8988T (cell line): Measurements from ENCODE around the gene NAMPT.
"Not testable (repeated sequence)": the region's sequence is repeated elsewhere in the genome, so short reads cannot be mapped to it uniquely, and the experiment has no call there.

Experiments
- DNase-seq: peaks from one replicate; pipeline ENCODE4 v3.0.0; 2011

NAMPT gene

GRCh38 chr7:106284714-106285050 lies at the start of gene NAMPT:
TSS of gene NAMPT (minus strand) at chr7:106284983. CDS start at chr7:106284884, 99 bp downstream.
- DNase-seq, result no peak

- DNase-seq, result no peak
These were observed 47.4 kb upstream of the NAMPT start for GRCh38 chr7:106332201-106332600.

DNA sequence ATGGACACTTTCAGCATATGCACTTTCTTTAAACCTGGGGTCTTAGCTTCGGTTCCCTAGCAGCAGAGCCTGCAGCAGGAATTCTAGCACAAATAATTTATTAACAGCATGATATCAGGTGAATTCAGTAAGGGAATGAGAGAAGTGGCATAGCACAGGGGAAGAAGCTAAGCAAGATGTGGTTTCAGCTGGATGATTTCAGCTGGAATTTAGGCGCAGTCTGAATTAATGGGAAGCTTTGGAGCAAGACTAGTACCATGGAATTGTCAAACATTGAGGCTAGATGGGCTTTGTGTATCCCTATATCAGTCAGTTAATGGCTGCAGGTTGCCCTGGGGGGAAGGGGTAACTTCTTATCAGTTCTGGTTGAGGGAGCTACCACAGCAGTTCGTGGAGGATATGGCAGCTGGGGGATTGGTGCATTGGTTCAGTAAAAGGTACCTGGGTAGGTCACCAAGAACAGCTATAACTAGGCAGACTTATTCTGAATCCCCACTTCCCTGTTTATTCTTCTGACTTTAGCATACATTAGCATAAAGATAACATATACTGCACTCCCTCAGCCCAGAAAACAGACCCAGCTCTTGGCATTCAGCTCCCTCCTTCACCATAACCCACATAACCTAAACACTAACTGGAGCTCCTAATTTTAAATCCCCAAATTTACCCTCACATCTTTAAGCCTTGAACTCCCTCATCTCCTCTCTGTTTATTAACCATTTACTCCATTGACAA lies 46.8 kb upstream of the NAMPT start:
- no peak for DNase-seq

- no peak for DNase-seq
These were observed 45.4 kb upstream of the NAMPT start for GRCh38 chr7:106329971-106330733.

DNA sequence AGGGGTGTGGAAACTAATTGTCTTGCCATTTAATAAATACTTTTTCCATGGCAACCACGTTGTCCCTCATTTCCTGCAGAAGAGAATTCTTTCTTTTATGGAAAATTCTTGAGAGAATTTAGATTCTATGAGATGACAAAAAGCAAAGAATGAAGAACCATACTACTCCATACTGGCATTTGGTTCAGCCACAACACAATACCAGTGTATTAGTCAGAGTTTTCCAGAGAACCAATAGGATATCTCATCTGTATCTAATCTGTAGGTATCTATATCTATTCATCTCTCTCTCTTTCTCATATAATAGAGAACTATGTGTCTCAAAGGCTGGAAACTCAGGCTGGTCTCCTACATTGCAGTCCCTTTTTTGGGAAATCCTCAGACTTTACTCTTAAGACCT lies 44.6 kb upstream of the NAMPT start:
- no peak for DNase-seq

GRCh38 chr7:106327538-106328481 lies 43.0 kb upstream of the NAMPT start:
- DNase-seq, result no peak

- DNase-seq, result no peak
These were observed 42.1 kb upstream of the NAMPT start for GRCh38 chr7:106326594-106327537.

DNA sequence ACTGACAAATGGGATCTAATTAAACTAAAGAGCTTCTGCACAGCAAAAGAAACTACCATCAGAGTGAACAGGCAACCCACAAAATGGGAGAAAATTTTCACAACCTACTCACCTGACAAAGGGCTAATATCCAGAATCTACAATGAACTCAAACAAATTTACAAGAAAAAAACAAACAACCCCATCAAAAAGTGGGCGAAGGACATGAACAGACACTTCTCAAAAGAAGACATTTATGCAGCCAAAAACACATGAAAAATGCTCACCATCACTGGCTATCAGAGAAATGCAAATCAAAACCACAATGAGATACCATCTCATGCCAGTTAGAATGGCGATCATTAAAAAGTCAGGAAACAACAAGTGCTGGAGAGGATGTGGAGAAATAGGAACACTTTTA lies 39.7 kb upstream of the NAMPT start:
- DNase-seq, result not testable (repeated sequence)

DNA sequence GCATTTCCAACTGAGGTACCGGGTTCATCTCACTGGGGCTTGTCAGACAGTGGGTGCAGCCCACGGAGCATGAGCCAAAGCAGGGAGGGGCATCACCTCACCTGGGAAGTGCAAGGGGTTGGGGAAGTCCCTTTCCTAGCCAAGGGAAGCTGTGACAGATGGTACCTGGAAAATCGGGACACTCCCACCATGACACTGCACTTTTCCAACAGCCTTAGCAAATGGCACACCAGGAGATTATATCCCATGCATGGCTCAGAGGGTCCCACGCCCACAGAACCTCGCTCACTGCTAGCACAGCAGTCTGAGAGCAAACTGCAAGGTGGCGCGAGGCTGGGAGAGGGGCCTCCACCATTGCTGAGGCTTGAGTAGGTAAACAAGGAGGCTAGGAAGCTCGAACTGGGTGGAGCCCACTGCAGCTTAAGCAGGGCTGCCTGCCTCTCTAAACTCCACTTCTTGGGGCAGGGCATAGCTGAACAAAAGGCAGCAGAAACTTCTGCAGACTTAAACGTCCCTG lies 35.5 kb upstream of the NAMPT start:
- not testable (repeated sequence) for DNase-seq

DNA sequence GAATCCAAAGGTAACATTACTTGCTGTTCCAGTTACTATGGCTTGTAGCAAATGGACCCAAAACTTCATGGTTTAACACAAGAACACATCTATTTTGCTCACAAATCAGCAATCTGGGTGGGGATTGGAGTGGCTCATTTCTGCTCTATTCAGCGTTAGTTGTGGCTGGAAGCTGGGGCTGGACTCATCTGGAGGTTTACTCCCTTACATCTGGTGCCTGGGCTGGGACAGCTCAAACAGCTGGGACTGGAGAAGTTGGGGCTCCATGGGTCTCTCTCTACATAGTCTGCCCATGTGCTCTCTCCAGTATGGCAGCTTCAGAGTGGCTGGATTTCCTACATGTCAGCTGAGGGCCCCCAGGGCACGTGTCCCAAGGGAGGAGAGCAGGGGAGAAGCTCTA lies 33.7 kb upstream of the NAMPT start:
- DNase-seq, result no peak

GRCh38 chr7:106317971-106318370 lies 33.2 kb upstream of the NAMPT start:
- DNase-seq, result no peak

- no peak for DNase-seq
These were observed 32.2 kb upstream of the NAMPT start for GRCh38 chr7:106316947-106317346.

DNA sequence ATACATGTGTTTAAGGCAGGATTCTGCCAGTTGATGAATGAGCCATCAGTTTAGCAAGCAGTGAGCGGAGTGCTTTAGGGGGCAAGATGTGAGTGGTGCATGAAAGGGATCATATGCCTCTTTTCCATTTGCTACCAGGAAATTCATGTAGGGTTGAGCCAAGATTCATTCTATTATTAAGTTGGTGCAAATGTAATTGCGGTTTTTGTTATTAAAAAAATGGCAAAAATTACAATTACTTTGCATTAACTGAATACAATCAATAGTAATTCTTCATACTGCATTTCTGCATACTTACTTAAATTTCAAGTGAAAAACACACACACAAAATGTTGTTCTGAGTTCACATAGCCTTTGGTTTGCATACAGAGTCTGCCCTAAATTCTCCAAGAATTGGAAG lies 30.1 kb upstream of the NAMPT start:
- no peak for DNase-seq

GRCh38 chr7:106313966-106314365 lies 29.2 kb upstream of the NAMPT start:
- no peak for DNase-seq

DNA sequence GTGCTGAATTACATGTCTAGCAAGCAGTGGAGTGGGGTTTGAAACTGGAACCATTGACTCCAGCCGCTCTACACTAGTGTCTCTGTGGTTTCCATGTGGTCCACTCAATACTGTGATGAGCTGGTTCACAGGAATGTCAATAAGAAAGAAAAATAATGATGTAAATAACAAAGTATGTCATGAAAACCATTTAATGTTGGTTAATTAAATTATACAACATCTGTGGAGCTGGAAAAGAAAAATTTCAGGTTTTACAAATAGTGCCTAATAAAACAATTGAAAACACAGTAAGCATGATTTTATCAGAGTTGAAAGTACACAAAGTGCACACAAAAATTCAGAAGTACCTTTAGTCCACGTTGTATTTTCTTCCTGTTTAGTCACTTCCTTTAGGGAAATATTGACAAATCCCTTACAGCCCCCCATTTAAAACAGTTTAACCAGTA lies 28.7 kb upstream of the NAMPT start:
- no peak for DNase-seq

DNA sequence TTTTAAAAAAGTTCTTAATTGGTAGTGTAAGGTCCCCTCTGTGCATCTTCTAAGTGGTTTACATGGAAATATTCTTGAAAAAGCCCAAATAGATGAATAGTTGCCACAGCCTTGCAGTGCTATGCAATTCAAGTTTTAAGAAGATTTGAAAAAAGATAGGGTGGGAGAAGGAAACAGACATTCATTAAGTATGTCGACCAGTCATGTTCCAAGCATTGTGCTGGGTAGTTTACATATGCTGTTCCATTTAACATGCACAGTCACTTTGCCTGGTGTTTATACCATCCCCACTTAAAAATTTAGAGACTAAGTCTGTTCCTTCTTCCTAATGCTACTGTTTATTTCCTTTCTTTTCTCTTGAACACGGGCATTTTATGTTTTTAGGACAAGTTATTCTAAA lies 28.1 kb upstream of the NAMPT start:
- DNase-seq, result no peak

DNA sequence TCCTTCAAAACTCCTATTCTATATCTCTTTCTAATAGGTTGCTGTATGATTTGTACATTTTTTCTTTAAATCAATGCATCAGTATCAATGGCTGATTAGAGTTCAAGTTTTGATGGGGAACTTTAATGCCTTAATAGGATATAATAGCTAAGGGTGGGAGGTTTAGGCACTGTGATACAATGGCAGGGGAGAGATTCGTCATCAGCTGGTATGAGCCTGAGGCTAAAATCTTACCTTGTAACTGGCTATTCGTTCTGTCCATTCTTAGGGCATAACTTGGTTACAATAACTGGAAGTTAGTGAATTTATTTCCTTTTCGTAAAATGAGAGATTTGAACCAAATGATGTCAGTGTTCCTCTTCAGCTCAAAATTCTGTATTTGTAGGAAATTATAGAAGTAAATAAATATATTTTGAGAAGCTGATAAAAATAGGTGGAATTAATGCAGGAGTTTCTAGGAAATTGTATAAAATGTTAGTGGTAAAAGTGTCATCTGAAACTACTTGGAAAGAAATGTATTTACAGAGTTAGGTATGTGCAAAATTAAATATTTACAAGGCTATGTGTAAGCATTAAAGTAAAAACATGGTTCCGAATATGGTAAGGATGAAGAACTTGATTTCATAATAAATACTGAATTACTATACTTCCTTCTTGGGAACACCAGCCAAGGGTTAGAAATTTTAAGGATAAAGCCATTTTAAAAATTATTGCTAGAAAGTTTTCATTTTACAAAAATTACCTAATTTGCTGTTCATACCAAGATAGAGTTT lies 27.5 kb upstream of the NAMPT start:
- no peak for DNase-seq

- DNase-seq, result no peak
These were observed 24.6 kb upstream of the NAMPT start for GRCh38 chr7:106309362-106309761.

DNA sequence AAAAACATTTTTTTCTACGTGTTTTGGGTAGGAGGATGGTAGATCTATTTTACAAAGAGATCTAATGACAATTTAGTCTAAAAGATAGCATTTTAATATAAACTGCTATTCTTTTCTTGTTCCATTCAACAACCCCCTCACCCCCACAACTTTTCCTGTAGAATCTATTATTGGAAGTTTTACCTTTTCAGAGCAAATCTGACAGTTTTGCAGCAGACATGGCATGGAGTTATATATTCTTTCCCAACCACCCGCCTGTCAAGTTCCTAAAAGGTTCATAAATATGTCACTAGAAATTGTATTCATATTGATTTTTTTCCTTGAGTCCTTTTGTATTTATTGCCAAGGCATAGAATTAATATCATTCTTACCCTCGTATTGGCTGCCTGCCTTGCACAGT lies 21.5 kb upstream of the NAMPT start:
- DNase-seq, result no peak

DNA sequence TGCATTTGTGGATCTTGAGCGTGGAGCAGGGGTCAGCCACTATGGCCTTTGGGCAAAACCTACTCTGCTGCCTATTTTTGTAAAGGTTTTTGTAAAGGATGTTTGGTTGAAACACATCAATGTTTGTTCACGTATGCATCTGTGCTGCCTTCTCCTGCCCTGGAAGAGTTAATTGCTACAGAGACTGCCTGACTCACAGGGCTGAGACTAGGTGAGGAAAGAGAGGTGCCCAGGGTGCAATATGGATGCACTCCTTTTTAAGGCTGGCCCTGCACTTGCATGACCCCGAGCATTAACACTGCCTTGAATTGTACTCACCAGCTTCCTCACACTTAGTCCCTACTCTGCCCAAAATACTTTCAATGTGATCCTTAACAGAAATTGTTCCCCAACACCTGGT lies 20.9 kb upstream of the NAMPT start:
- DNase-seq, result no peak

DNA sequence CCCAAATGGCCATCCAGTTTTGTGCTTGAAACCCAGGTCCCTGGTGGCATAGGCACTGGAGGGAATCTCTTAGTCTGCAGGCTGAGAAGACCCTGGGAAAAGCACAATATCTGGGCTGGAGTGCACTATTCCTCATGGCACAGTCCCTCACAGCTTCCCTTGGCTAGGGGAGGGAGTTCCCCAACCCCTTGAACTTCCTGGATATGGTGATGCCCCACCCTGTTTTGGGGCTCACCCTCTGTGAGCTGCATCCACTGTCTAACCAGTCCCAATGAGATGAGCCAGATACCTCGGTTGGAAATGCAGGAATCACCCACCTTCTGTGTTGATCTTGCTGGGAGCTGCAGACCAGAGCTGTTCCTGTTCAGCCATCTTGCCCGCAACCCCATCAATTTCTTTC lies 19.8 kb upstream of the NAMPT start:
- no peak for DNase-seq
